IgD-negative memory B cell (primary cell): ENCODE results near the gene PEX3. TPM values are rescaled to one million over a fixed set of nuclear protein-coding genes. Genes with fewer than 3 reads are reported as not detected.

Experiments used
- H3K27ac Mint-ChIP-seq, 3 donors: one replicate each; pipeline ENCODE4 v1.8.0; 2020 to 2022; ENCODE audit warnings: mild to moderate bottlenecking in 3 of 3, mixed read lengths in 3 of 3, moderate library complexity in 1 of 3
- H3K27me3 Mint-ChIP-seq: one replicate; pipeline ENCODE4 v1.8.0; 2021; ENCODE audit warnings: mixed read lengths
- H3K36me3 Mint-ChIP-seq: one replicate; pipeline ENCODE4 v1.8.0; 2020; ENCODE audit warnings: mild to moderate bottlenecking, mixed read lengths
- H3K4me1 Mint-ChIP-seq, 3 donors: one replicate each; pipeline ENCODE4 v1.8.0; 2020 to 2022; ENCODE audit warnings: mixed read lengths in 3 of 3, mild to moderate bottlenecking in 1 of 3
- H3K4me3 Mint-ChIP-seq, 4 donors: one replicate each; pipeline ENCODE4 v1.8.0; 2020 to 2022; ENCODE audit warnings: mild to moderate bottlenecking in 4 of 4, mixed read lengths in 4 of 4, moderate library complexity in 3 of 4
- H3K9me3 Mint-ChIP-seq, 3 donors: one replicate each; pipeline ENCODE4 v1.8.0; 2020 to 2021; ENCODE audit warnings: mixed read lengths in 3 of 3, mild to moderate bottlenecking in 1 of 3
- polyA plus RNA-seq: library from polyadenylated mRNA; unstranded; fragments of 300-500 nt; fragmentation: Illumina TruSeq; gene quantifications from one replicate; pipeline ENCODE4 v1.2.3, GENCODE V29; 2021

Gene PEX3
- polyA plus RNA-seq, 1 donor from 2014 or later: 17.9 TPM

GRCh38 chr6:143471822-143472221 lies 21.2 kb downstream of the PEX3 start:
- Mint-ChIP-seq H3K27me3 (no peaks in the 10 kb centered on the region), H3K4me1 (peaks cover 2 to 7% (median 3%) of the 10 kb centered on the region in 3 donors), H3K36me3 (peaks cover 24% of the 10 kb centered on the region), H3K27ac (no peak overlapping the region), H3K4me3 (no peak overlapping the region), H3K9me3 (peaks cover 0 to 2% (median 0%) of the 10 kb centered on the region in 3 donors)

- Mint-ChIP-seq H3K4me3 (no peak overlapping the region), H3K36me3 (peaks cover 20% of the 10 kb centered on the region), H3K9me3 (no peaks in the 10 kb centered on the region), H3K4me1 (peaks cover 6 to 14% (median 13%) of the 10 kb centered on the region in 3 donors), H3K27me3 (no peaks in the 10 kb centered on the region), H3K27ac (no peak overlapping the region)
These were observed 25.9 kb downstream of the PEX3 start for GRCh38 chr6:143476545-143476944.

GRCh38 chr6:143478479-143479062 lies 28.0 kb downstream of the PEX3 start:
- H3K4me3 Mint-ChIP-seq: no peak overlapping the region
- H3K27ac Mint-ChIP-seq: no peak overlapping the region
- H3K9me3 Mint-ChIP-seq: no peaks in the 10 kb centered on the region
- H3K36me3 Mint-ChIP-seq: peaks cover 14% of the 10 kb centered on the region
- H3K4me1 Mint-ChIP-seq: peaks cover 6 to 14% (median 13%) of the 10 kb centered on the region in 3 donors
- H3K27me3 Mint-ChIP-seq: no peaks in the 10 kb centered on the region

GRCh38 chr6:143482593-143482992 lies 32.0 kb downstream of the PEX3 start:
- Mint-ChIP-seq H3K36me3 (peaks cover 3% of the 10 kb centered on the region), H3K4me3 (no peak overlapping the region), H3K4me1 (peaks cover 5 to 8% (median 7%) of the 10 kb centered on the region in 3 donors), H3K27ac (no peak overlapping the region), H3K27me3 (no peaks in the 10 kb centered on the region), H3K9me3 (no peaks in the 10 kb centered on the region)

GRCh38 chr6:143485967-143486366 lies 35.4 kb downstream of the PEX3 start:
- Mint-ChIP-seq H3K27ac (no peak overlapping the region), H3K27me3 (no peaks in the 10 kb centered on the region), H3K36me3 (peaks cover 3% of the 10 kb centered on the region), H3K4me1 (peaks cover 0 to 1% (median 0%) of the 10 kb centered on the region in 3 donors), H3K9me3 (no peaks in the 10 kb centered on the region), H3K4me3 (peak overlapping the region in 1 of 4 donors; percentile 47)

- H3K36me3 Mint-ChIP-seq: peaks cover 3% of the 10 kb centered on the region
- peaks cover 0 to 1% (median 0%) of the 10 kb centered on the region in 3 donors for H3K4me1 Mint-ChIP-seq
- no peak overlapping the region for H3K27ac Mint-ChIP-seq
- H3K9me3 Mint-ChIP-seq: no peaks in the 10 kb centered on the region
- H3K4me3 Mint-ChIP-seq: no peak overlapping the region
- H3K27me3 Mint-ChIP-seq: no peaks in the 10 kb centered on the region
These were observed 36.1 kb downstream of the PEX3 start for GRCh38 chr6:143486752-143487151.

- peaks cover 0 to 1% (median 1%) of the 10 kb centered on the region in 3 donors for H3K4me1 Mint-ChIP-seq
- H3K9me3 Mint-ChIP-seq: no peaks in the 10 kb centered on the region
- no peak overlapping the region for H3K27ac Mint-ChIP-seq
These were observed 39.6 kb downstream of the PEX3 start for GRCh38 chr6:143490244-143490643.

GRCh38 chr6:143490775-143491174 lies 40.2 kb downstream of the PEX3 start:
- H3K27ac Mint-ChIP-seq: peak overlapping the region in 1 of 3 donors; percentile 39
- H3K4me1 Mint-ChIP-seq: peaks cover 0 to 1% (median 1%) of the 10 kb centered on the region in 3 donors
- peaks cover 3% of the 10 kb centered on the region for H3K36me3 Mint-ChIP-seq

More at GRCh38 chr6:143490244-143490643, 39.6 kb downstream of the PEX3 start:
- H3K36me3 Mint-ChIP-seq: peaks cover 3% of the 10 kb centered on the region
- peak overlapping the region in 1 of 4 donors; percentile 17 for H3K4me3 Mint-ChIP-seq
- no peaks in the 10 kb centered on the region for H3K27me3 Mint-ChIP-seq

GRCh38 chr6:143496974-143497373 lies 46.4 kb downstream of the PEX3 start:
- peaks cover 0 to 2% (median 1%) of the 10 kb centered on the region in 3 donors for H3K4me1 Mint-ChIP-seq
- peaks cover 10% of the 10 kb centered on the region for H3K36me3 Mint-ChIP-seq
- H3K27me3 Mint-ChIP-seq: no peaks in the 10 kb centered on the region

More at GRCh38 chr6:143490775-143491174, 40.2 kb downstream of the PEX3 start:
- H3K27me3 Mint-ChIP-seq: no peaks in the 10 kb centered on the region
- no peak overlapping the region for H3K4me3 Mint-ChIP-seq
- no peaks in the 10 kb centered on the region for H3K9me3 Mint-ChIP-seq

GRCh38 chr6:143498428-143498827 lies 47.8 kb downstream of the PEX3 start:
- peaks cover 0 to 2% (median 1%) of the 10 kb centered on the region in 3 donors for H3K4me1 Mint-ChIP-seq
- H3K36me3 Mint-ChIP-seq: peaks cover 10% of the 10 kb centered on the region
- H3K27me3 Mint-ChIP-seq: no peaks in the 10 kb centered on the region
- no peak overlapping the region for H3K4me3 Mint-ChIP-seq
- H3K27ac Mint-ChIP-seq: no peak overlapping the region
- H3K9me3 Mint-ChIP-seq: no peaks in the 10 kb centered on the region

More at GRCh38 chr6:143496974-143497373, 46.4 kb downstream of the PEX3 start:
- H3K9me3 Mint-ChIP-seq: no peaks in the 10 kb centered on the region
- no peak overlapping the region for H3K27ac Mint-ChIP-seq
- H3K4me3 Mint-ChIP-seq: no peak overlapping the region

- Mint-ChIP-seq H3K27ac (no peak overlapping the region), H3K9me3 (no peaks in the 10 kb centered on the region), H3K27me3 (no peaks in the 10 kb centered on the region), H3K4me1 (peaks cover 3 to 7% (median 5%) of the 10 kb centered on the region in 3 donors), H3K4me3 (no peak overlapping the region), H3K36me3 (peaks cover 10% of the 10 kb centered on the region)
These were observed 51.2 kb downstream of the PEX3 start for GRCh38 chr6:143501851-143502250.

- no peaks in the 10 kb centered on the region for H3K27me3 Mint-ChIP-seq
- peaks cover 11 to 24% (median 14%) of the 10 kb centered on the region in 3 donors for H3K4me1 Mint-ChIP-seq
- no peaks in the 10 kb centered on the region for H3K9me3 Mint-ChIP-seq
- no peak overlapping the region for H3K4me3 Mint-ChIP-seq
- no peak overlapping the region for H3K27ac Mint-ChIP-seq
- H3K36me3 Mint-ChIP-seq: peaks cover 3% of the 10 kb centered on the region
These were observed 53.8 kb downstream of the PEX3 start for GRCh38 chr6:143504369-143504768.

- Mint-ChIP-seq H3K4me1 (peaks cover 12 to 32% (median 14%) of the 10 kb centered on the region in 3 donors), H3K4me3 (no peak overlapping the region), H3K9me3 (no peaks in the 10 kb centered on the region), H3K27ac (no peak overlapping the region), H3K36me3 (no peaks in the 10 kb centered on the region), H3K27me3 (no peaks in the 10 kb centered on the region)
These were observed 54.5 kb downstream of the PEX3 start for GRCh38 chr6:143505111-143505510.

- no peaks in the 10 kb centered on the region for H3K27me3 Mint-ChIP-seq
These were observed 54.9 kb downstream of the PEX3 start for GRCh38 chr6:143505537-143505936.

GRCh38 chr6:143506199-143506598 lies 55.6 kb downstream of the PEX3 start:
- no peak overlapping the region for H3K4me3 Mint-ChIP-seq
- no peaks in the 10 kb centered on the region for H3K36me3 Mint-ChIP-seq
- peaks cover 14 to 40% (median 21%) of the 10 kb centered on the region in 3 donors for H3K4me1 Mint-ChIP-seq
- no peaks in the 10 kb centered on the region for H3K9me3 Mint-ChIP-seq
- H3K27me3 Mint-ChIP-seq: no peaks in the 10 kb centered on the region
- H3K27ac Mint-ChIP-seq: no peak overlapping the region

More at GRCh38 chr6:143505537-143505936, 54.9 kb downstream of the PEX3 start:
- H3K4me1 Mint-ChIP-seq: peaks cover 14 to 33% (median 14%) of the 10 kb centered on the region in 3 donors
- no peaks in the 10 kb centered on the region for H3K9me3 Mint-ChIP-seq
- H3K36me3 Mint-ChIP-seq: no peaks in the 10 kb centered on the region
- H3K27ac Mint-ChIP-seq: no peak overlapping the region
- no peak overlapping the region for H3K4me3 Mint-ChIP-seq

GRCh38 chr6:143506620-143507019 lies 56.0 kb downstream of the PEX3 start:
- H3K27ac Mint-ChIP-seq: no peak overlapping the region
- H3K36me3 Mint-ChIP-seq: no peaks in the 10 kb centered on the region
- H3K9me3 Mint-ChIP-seq: no peaks in the 10 kb centered on the region
- peaks cover 14 to 40% (median 22%) of the 10 kb centered on the region in 3 donors for H3K4me1 Mint-ChIP-seq
- no peak overlapping the region for H3K4me3 Mint-ChIP-seq
- H3K27me3 Mint-ChIP-seq: no peaks in the 10 kb centered on the region
